ENCODE data around the gene TMCC2.

TMCC2 gene

DNA sequence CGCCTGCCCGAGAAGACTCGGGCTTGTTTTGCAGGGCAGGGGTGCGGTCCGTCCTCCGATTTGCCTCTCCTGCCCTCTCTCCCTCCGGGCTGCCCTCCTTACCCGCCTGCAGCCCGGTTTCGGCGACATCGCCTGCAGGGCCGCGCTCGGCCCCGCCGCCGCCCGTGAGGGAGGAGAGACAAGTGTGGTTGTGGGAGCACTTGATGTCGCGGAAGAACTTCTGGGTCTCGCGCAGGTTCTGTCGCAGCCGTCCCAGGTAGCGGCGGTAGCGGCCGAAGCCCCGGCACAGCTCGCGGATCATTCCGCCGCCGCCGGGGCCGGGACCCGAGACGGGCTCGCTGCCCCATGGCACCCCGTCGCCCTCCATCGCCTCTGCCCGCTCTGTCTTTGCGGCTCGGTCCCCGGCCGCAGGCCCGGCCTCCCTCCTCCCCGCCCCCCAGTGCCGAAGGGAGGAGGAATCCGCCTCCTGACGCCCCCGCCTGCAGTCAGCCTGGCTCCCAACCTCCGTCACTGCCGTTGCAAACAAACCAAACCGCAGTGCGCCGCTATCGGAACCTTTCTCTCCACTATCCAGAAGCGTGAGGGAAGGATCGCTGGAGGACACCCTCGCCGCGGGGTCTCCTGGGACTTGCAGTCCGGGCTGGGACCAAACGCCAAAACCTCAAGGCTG is 16.4 kb upstream of the TMCC2 start, which contains the start of gene DSTYK:
Gene DSTYK, minus strand, starts transcription at position 534 of the 670 bp plus-strand sequence. Its CDS starts 167 bp downstream, at position 367.
- ChIA-PET CTCF (interaction anchor here (1.0 kb wide), 1 partner anchor 11 kb away, joined by 3 read pairs; no protein-coding TSS in a partner anchor), POLR2A (no interaction called here)
- DNase-seq (ENCODE audit: extremely low spot score) = peak; percentile 90
- TF ChIP-seq, protein P1, sequence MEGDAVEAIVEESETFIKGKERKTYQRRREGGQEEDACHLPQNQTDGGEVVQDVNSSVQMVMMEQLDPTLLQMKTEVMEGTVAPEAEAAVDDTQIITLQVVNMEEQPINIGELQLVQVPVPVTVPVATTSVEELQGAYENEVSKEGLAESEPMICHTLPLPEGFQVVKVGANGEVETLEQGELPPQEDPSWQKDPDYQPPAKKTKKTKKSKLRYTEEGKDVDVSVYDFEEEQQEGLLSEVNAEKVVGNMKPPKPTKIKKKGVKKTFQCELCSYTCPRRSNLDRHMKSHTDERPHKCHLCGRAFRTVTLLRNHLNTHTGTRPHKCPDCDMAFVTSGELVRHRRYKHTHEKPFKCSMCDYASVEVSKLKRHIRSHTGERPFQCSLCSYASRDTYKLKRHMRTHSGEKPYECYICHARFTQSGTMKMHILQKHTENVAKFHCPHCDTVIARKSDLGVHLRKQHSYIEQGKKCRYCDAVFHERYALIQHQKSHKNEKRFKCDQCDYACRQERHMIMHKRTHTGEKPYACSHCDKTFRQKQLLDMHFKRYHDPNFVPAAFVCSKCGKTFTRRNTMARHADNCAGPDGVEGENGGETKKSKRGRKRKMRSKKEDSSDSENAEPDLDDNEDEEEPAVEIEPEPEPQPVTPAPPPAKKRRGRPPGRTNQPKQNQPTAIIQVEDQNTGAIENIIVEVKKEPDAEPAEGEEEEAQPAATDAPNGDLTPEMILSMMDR (IDR thresholded peaks at IDR 0.05; ENCODE audit: control extremely low read depth, extremely low read depth, low read depth, missing control alignments) = no peak

DNA sequence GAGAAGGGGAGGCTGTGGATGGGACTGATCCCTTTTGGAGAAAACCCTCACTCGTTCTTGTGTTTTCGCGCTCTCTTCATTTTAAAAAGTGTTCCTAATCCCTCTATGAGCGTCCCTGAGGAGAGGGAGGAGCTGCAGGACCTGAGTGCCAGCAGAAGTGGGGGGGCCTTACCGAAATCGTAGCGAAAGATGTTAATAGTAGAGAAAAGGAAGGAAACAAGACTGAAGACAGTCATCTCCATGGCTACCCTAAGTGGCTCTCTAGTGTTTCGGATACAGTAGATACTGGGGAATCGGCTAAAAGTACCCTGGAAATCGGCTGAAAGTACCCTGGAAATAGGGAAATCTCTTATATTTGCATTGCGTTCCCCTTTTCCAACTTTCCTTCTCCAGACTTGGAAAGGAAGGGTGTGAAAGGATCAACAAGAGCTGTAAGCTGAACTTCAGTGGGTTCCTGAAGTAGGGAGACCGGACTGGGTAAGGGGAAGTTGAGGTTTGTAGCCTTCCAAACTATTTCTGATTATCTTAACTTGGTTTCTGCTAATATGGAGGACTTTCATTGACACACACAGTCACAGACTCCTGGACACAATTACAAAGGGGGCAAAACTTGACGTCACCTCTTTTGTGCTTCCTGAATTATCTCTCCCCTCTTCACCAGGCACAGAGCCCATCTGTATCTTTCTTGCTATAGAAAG is 15.8 kb upstream of the TMCC2 start:
- POLR2A ChIA-PET = no interaction called here
- CTCF ChIA-PET = no interaction called here
- TF ChIP-seq, protein P1 (IDR thresholded peaks at IDR 0.05; ENCODE audit: control extremely low read depth, extremely low read depth, low read depth, missing control alignments) = no peak
- no peak for DNase-seq (ENCODE audit: extremely low spot score)

DNA sequence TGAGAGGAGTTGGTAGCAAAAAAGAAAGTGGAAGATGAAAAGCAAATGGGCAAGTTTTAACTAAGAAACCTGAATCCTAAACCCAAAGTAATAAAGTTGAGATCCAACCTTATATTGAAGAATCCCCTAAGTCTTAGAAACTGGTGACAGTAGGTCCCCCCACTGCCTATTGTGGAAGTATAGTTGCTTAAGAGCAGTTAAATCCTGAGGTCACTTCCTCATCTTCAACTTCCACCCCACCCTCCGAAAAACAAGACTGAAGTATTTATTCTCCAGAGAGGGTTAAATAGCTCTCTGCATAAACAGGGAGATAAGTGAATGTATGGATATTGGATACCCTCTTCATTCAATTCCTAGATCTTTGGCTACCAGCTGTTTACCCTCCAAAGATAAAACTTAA is 13.0 kb upstream of the TMCC2 start:
- TF ChIP-seq, protein P1 (IDR thresholded peaks at IDR 0.05; ENCODE audit: control extremely low read depth, extremely low read depth, low read depth, missing control alignments) = no peak
- ChIA-PET POLR2A (no interaction called here), CTCF (interaction anchor here (1.0 to 2.5 kb wide), 4 partner anchors 9 to 153 kb away, joined by 3 to 9 read pairs (median 3); partner anchors contain the start of gene TMCC2)
- no peak for DNase-seq (ENCODE audit: extremely low spot score)

DNA sequence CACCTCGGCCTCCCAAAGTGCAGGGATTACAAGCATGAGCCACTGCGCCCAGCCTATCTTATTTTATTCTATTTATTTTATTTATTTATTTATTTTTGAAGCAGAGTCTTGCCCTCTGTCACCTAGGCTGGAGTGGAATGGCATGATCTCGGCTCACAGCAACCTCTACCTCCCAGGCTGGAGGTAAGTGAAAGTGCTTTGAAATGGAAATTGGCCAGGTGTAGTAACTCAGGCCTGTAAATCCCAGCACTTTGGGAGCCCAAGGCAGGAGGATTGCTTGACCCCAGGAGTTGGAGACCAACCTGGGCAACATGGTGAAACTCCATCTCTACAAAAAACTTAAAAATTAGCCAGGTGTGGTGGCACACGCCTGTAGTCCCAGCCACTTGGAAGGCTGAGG is 11.2 kb upstream of the TMCC2 start:
- ChIA-PET POLR2A (no interaction called here), CTCF (interaction anchor here (2.5 kb wide), 1 partner anchor 40 kb away, joined by 9 read pairs; no protein-coding TSS in a partner anchor)
- TF ChIP-seq, protein P1 (IDR thresholded peaks at IDR 0.05; ENCODE audit: control extremely low read depth, extremely low read depth, low read depth, missing control alignments) = no peak
- DNase-seq (ENCODE audit: extremely low spot score) = no peak

DNA sequence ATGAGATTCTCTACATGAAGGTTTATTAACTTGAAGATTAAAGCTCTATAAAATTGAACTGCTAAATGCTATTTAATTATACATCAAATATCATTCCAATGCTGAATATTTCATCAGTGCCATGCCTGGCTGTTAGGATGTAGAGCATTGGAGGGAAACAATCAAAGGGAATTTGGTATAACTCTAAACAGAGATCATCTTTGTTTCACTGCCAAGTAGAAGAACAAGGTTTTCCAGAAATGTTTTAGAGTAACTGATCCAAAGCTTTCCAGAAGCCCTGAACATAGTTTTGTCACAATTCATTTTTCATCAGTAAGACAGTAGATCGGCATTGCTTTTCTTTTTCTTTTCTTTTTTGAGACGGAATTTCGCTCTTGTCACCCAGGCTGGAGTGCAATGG is 10.3 kb upstream of the TMCC2 start:
- no peak for DNase-seq (ENCODE audit: extremely low spot score)
- ChIA-PET POLR2A (no interaction called here), CTCF (interaction anchor here (4.0 kb wide), 1 partner anchor 12 kb away, joined by 23 read pairs; the partner anchor contains the start of gene TMCC2)
- TF ChIP-seq, protein P1 (IDR thresholded peaks at IDR 0.05; ENCODE audit: control extremely low read depth, extremely low read depth, low read depth, missing control alignments) = no peak

DNA sequence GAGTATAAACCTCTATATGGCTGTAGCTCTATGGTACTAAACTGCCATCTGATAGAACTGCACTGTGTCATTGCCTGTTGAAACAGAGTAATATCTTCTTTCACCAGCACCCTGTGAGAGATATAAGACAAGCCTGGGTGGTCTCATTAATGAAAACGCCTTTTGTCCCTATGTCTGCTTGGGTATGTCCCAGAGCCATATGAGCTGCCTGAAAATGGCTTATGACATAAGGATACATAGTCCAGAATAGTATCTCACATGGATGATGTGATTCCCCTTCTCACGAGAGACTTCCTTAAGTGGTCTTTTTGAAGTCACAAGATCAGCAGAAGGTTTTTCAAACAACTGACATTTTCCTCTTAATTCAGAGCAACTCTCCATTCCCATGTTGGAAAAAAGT is 7.3 kb upstream of the TMCC2 start:
- TF ChIP-seq, protein P1 (IDR thresholded peaks at IDR 0.05; ENCODE audit: control extremely low read depth, extremely low read depth, low read depth, missing control alignments) = no peak
- no peak for DNase-seq (ENCODE audit: extremely low spot score)
- CTCF ChIA-PET = interaction anchor here (1.0 to 4.0 kb wide), 4 partner anchors 9 to 117 kb away, joined by 3 to 23 read pairs (median 8); partner anchors contain the start of gene TMCC2
- POLR2A ChIA-PET = no interaction called here

All from GM10248 (cell line).